HG02885 (cell line): ENCODE data around the gene SRR.

Experiments used
- ATAC-seq: cut with Tn5 transposase; IDR thresholded peaks from one replicate; pipeline ENCODE4 v1.9.1; 2021; ENCODE audit warnings: mild to moderate bottlenecking; ENCODE audit not compliant: unreplicated experiment, poor library complexity

Gene SRR

GRCh38 chr17:2368359-2368758 lies 64.6 kb downstream of the SRR start:
- no peak for ATAC-seq

- ATAC-seq = no peak
These were observed 65.3 kb downstream of the SRR start for GRCh38 chr17:2369039-2369438.

DNA sequence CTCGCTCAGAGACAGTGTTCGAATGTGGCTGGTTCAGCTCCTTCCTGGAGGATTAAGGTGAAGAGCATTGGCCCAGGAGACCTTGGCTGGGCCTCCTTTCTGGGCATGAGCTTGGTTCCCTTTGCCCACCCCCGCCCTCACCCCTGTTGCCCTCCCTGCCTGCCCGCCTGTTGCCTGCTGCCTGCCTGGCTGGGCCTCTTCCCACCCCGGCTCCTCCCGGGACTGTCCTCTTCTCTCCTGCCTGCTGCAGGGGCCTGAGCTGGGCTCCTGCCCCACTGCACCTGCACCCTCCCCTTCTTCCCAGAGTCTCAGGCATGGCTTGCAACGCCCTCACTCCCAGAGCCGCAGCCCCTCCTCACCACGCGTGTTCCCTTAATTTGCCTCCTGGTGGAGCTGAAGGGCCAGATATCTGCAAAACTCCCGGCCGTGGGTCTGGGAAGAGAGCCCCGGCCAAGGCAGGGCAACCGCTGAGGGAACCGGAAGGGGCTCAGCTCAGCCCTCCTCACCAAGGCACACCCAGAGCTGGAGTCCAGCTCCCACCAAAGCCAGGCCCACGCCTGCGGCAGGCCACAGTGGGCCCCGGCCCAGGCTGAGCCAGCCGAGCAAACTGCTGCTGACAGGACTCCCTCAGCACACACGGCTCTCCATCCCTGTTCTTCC lies 65.9 kb downstream of the SRR start:
- no peak for ATAC-seq

GRCh38 chr17:2370211-2370589 lies 66.5 kb downstream of the SRR start:
- no peak for ATAC-seq

DNA sequence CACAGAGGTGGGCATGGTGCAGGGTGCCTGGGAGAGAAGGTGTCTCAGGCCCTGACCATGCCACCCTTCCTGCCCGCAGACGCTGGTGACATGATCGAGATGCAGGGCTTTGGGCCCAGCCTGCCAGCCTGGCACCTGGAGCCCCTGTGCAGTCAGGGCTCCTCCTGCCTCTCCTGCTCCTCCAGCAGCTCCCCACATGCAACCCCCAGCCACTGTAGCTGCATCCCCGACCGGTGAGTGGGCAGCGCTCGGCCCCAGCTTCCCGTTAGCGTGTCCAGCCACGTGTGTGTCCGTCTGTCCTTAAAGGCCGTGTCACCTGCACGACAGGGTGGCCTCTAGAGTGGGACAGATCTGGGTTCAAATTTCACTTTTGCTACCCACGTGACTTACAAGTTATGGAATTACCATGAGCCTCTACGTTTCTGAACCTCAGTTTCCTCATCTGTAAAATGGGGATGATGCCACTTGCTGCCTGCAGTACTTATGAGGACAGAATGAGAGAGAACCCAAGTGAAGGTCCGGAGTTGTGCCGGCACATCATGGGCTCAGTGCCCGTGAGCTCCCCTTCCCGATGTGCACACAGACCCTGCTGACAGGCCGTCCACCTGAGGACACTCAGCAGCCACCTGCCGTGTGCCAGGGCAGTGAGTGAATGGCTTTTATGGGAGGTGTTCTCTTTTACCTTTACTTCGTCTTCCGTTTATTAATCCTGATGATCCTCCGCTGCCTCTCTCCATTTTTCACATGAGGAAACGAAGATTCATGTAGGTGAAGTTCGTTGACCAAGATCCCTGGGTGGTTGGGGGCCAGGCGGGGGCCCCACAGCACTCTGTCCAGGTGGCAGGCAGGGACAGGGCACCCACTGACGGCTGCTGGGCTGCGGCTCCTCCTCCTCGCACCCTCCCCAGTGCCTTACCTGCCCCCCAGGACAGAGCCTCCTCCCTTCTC lies 67.7 kb downstream of the SRR start:
- ATAC-seq = no peak

- ATAC-seq = no peak
These were observed 68.4 kb downstream of the SRR start for GRCh38 chr17:2372180-2372579.

DNA sequence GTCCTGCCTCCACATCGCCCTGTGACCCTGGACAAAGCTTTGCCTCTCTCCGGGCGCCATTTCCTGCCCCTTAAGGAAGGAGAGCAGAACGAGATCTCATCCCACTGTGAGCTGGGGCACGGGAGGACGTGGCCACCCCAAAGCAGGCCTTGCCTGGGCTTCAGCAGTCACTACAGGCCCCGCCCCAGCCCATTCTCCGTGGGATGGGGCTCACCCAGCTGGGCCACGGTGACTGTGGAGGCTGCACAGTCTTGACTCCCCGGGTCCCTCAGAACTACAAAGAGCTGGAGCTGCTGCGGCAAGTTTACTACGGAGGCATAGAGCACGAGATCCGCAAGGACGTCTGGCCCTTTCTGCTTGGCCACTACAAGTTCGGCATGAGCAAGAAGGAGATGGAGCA lies 68.9 kb downstream of the SRR start:
- ATAC-seq = no peak

- ATAC-seq = no peak
These were observed 69.4 kb downstream of the SRR start for GRCh38 chr17:2373179-2373578.
